ENCODE results near the gene CCDC33. TPM values are rescaled to one million over a fixed set of nuclear protein-coding genes. Genes with fewer than 3 reads are reported as not detected.

The CCDC33 gene
- total RNA-seq, 2 donors from 2014 or later: 1.5 TPM; not detected in 1

- no peaks in the 10 kb centered on the region for H3K9me3 ChIP-seq
- no peak overlapping the region for H3K4me3 ChIP-seq
- H3K27ac ChIP-seq: no peak overlapping the region
- no peaks in the 10 kb centered on the region for H3K36me3 ChIP-seq
- no peaks in the 10 kb centered on the region for H3K4me1 ChIP-seq (replicated peaks)
- H3K27me3 ChIP-seq (replicated peaks; ENCODE audit: insufficient read depth): no peaks in the 10 kb centered on the region
- WGBS: 57% methylated on average over 1 of the region's 1 CpG
- no peak for TF ChIP-seq POLR2AphosphoS5 (IDR thresholded peaks at IDR 0.05)
- no peak for TF ChIP-seq POLR2A (IDR thresholded peaks at IDR 0.05)
- TF ChIP-seq CTCF (IDR thresholded peaks at IDR 0.05): no peak
- no peak for DNase-seq (ENCODE audit: low spot score)
- intact Hi-C loops (cut with DNase I): no loop called here
Observed at GRCh38 chr15:74294010-74294409, 57.9 kb downstream of the CCDC33 start.

- no peak for DNase-seq (ENCODE audit: low spot score)
- no peaks in the 10 kb centered on the region for H3K9me3 ChIP-seq
- H3K4me3 ChIP-seq: no peak overlapping the region
- H3K4me1 ChIP-seq (replicated peaks): no peaks in the 10 kb centered on the region
- TF ChIP-seq CTCF (IDR thresholded peaks at IDR 0.05) (no peak), POLR2A (IDR thresholded peaks at IDR 0.05) (no peak)
- no peaks in the 10 kb centered on the region for H3K27me3 ChIP-seq (replicated peaks; ENCODE audit: insufficient read depth)
- intact Hi-C loops (cut with DNase I): no loop called here
- no peak overlapping the region for H3K27ac ChIP-seq
- WGBS: 49% methylated on average over 6 of the region's 6 CpGs
- no peaks in the 10 kb centered on the region for H3K36me3 ChIP-seq
Observed at GRCh38 chr15:74295800-74296199, 59.7 kb downstream of the CCDC33 start.

GRCh38 chr15:74297887-74298286 is 61.8 kb downstream of the CCDC33 start:
- intact Hi-C loops (cut with DNase I): no loop called here
- 44% methylated on average over 1 of the region's 1 CpG for WGBS
- Histone ChIP-seq H3K36me3 (no peaks in the 10 kb centered on the region), H3K4me1 (replicated peaks) (no peaks in the 10 kb centered on the region), H3K9me3 (no peaks in the 10 kb centered on the region), H3K4me3 (no peak overlapping the region), H3K27me3 (replicated peaks; ENCODE audit: insufficient read depth) (no peaks in the 10 kb centered on the region), H3K27ac (no peak overlapping the region)
- DNase-seq (ENCODE audit: low spot score): no peak
- TF ChIP-seq POLR2A (IDR thresholded peaks at IDR 0.05): no peak
- TF ChIP-seq POLR2AphosphoS5 (IDR thresholded peaks at IDR 0.05): no peak
- no peak for TF ChIP-seq CTCF (IDR thresholded peaks at IDR 0.05)

- intact Hi-C loops (cut with DNase I): no loop called here
- Histone ChIP-seq H3K4me1 (replicated peaks) (no peaks in the 10 kb centered on the region), H3K27me3 (replicated peaks; ENCODE audit: insufficient read depth) (peaks cover 3% of the 10 kb centered on the region), H3K9me3 (no peaks in the 10 kb centered on the region), H3K4me3 (no peak overlapping the region), H3K36me3 (no peaks in the 10 kb centered on the region), H3K27ac (no peak overlapping the region)
- no peak for TF ChIP-seq POLR2A (IDR thresholded peaks at IDR 0.05)
- no peak for TF ChIP-seq POLR2AphosphoS5 (IDR thresholded peaks at IDR 0.05)
- TF ChIP-seq CTCF (IDR thresholded peaks at IDR 0.05): no peak
- no peak for DNase-seq (ENCODE audit: low spot score)
- 57% methylated on average over 26 of the region's 26 CpGs for whole genome bisulfite sequencing
Observed at GRCh38 chr15:74300057-74300795, 64.1 kb downstream of the CCDC33 start.
